Activated naive CD4-positive, alpha-beta T cell treated with anti-CD3 and anti-CD28 coated beads, Interleukin-2, amount 50 U/mL, for 24 hours (primary cell): ENCODE measurements around the gene LRRC3C.
"Not testable (repeated sequence)": the region's sequence is repeated elsewhere in the genome, so short reads cannot be mapped to it uniquely, and the experiment has no call there.

Experiments
- H3K27ac Mint-ChIP-seq: one replicate; pipeline ENCODE4 v1.8.0; 2021; ENCODE audit warnings: mild to moderate bottlenecking, mixed read lengths
- H3K27me3 Mint-ChIP-seq: one replicate; pipeline ENCODE4 v1.8.0; 2021; ENCODE audit warnings: mixed read lengths
- H3K36me3 Mint-ChIP-seq: one replicate; pipeline ENCODE4 v1.8.0; 2021; ENCODE audit warnings: mixed read lengths
- H3K4me1 Mint-ChIP-seq: one replicate; pipeline ENCODE4 v1.8.0; 2021; ENCODE audit warnings: mixed read lengths
- H3K4me3 Mint-ChIP-seq: one replicate; pipeline ENCODE4 v1.8.0; 2021; ENCODE audit warnings: mild to moderate bottlenecking, mixed read lengths
- H3K9me3 Mint-ChIP-seq: one replicate; pipeline ENCODE4 v1.8.0; 2021; ENCODE audit warnings: mixed read lengths

LRRC3C gene

GRCh38 chr17:39934324-39934723, 6.8 kb downstream of the LRRC3C start:
- H3K4me1 Mint-ChIP-seq = peaks cover 3% of the 10 kb centered on the region
- H3K27ac Mint-ChIP-seq = no peak overlapping the region
- no peaks in the 10 kb centered on the region for H3K27me3 Mint-ChIP-seq
- peaks cover 1% of the 10 kb centered on the region for H3K36me3 Mint-ChIP-seq
- H3K9me3 Mint-ChIP-seq = no peaks in the 10 kb centered on the region
- H3K4me3 Mint-ChIP-seq = no peak overlapping the region

- Mint-ChIP-seq H3K9me3 (no peaks in the 10 kb centered on the region), H3K27ac (no peak overlapping the region), H3K27me3 (no peaks in the 10 kb centered on the region), H3K36me3 (peaks cover 1% of the 10 kb centered on the region), H3K4me3 (no peak overlapping the region), H3K4me1 (peaks cover 12% of the 10 kb centered on the region)
These were observed 8.4 kb downstream of the LRRC3C start for GRCh38 chr17:39935909-39936308.

GRCh38 chr17:39937447-39937846, 9.9 kb downstream of the LRRC3C start:
- H3K27ac Mint-ChIP-seq = no peak overlapping the region
- H3K27me3 Mint-ChIP-seq = no peaks in the 10 kb centered on the region
- H3K4me3 Mint-ChIP-seq = no peak overlapping the region
- no peaks in the 10 kb centered on the region for H3K36me3 Mint-ChIP-seq
- H3K9me3 Mint-ChIP-seq = no peaks in the 10 kb centered on the region
- H3K4me1 Mint-ChIP-seq = peaks cover 16% of the 10 kb centered on the region

GRCh38 chr17:39938140-39938869, 10.8 kb downstream of the LRRC3C start:
- no peaks in the 10 kb centered on the region for H3K36me3 Mint-ChIP-seq
- H3K9me3 Mint-ChIP-seq = no peaks in the 10 kb centered on the region
- no peak overlapping the region for H3K4me3 Mint-ChIP-seq
- no peak overlapping the region for H3K27ac Mint-ChIP-seq
- H3K4me1 Mint-ChIP-seq = peaks cover 16% of the 10 kb centered on the region
- no peaks in the 10 kb centered on the region for H3K27me3 Mint-ChIP-seq

GRCh38 chr17:39939106-39939505, 11.6 kb downstream of the LRRC3C start:
- H3K27me3 Mint-ChIP-seq = no peaks in the 10 kb centered on the region
- H3K9me3 Mint-ChIP-seq = no peaks in the 10 kb centered on the region
- H3K36me3 Mint-ChIP-seq = no peaks in the 10 kb centered on the region
- no peak overlapping the region for H3K27ac Mint-ChIP-seq
- H3K4me1 Mint-ChIP-seq = peaks cover 16% of the 10 kb centered on the region
- no peak overlapping the region for H3K4me3 Mint-ChIP-seq

GRCh38 chr17:39939588-39940419, 12.3 kb downstream of the LRRC3C start:
- Mint-ChIP-seq H3K27ac (no peak overlapping the region), H3K27me3 (no peaks in the 10 kb centered on the region), H3K4me3 (no peak overlapping the region), H3K36me3 (no peaks in the 10 kb centered on the region), H3K4me1 (peaks cover 16% of the 10 kb centered on the region), H3K9me3 (no peaks in the 10 kb centered on the region)

GRCh38 chr17:39943702-39944392, 16.3 kb downstream of the LRRC3C start:
- Mint-ChIP-seq H3K4me3 (no peak overlapping the region), H3K36me3 (no peaks in the 10 kb centered on the region), H3K9me3 (no peaks in the 10 kb centered on the region), H3K27ac (no peak overlapping the region), H3K4me1 (peaks cover 25% of the 10 kb centered on the region), H3K27me3 (no peaks in the 10 kb centered on the region)

GRCh38 chr17:39944393-39944711, 16.8 kb downstream of the LRRC3C start:
- Mint-ChIP-seq H3K9me3 (no peaks in the 10 kb centered on the region), H3K36me3 (no peaks in the 10 kb centered on the region), H3K4me1 (peaks cover 23% of the 10 kb centered on the region), H3K27me3 (no peaks in the 10 kb centered on the region), H3K4me3 (no peak overlapping the region), H3K27ac (no peak overlapping the region)

- Mint-ChIP-seq H3K4me1 (peaks cover 17% of the 10 kb centered on the region), H3K27ac (no peak overlapping the region), H3K27me3 (no peaks in the 10 kb centered on the region), H3K36me3 (no peaks in the 10 kb centered on the region), H3K9me3 (no peaks in the 10 kb centered on the region), H3K4me3 (no peak overlapping the region)
These were observed 19.2 kb downstream of the LRRC3C start for GRCh38 chr17:39946551-39947330.

GRCh38 chr17:39948489-39948828, 20.9 kb downstream of the LRRC3C start:
- H3K4me1 Mint-ChIP-seq = peaks cover 26% of the 10 kb centered on the region
- not testable (repeated sequence) for H3K27me3 Mint-ChIP-seq, H3K36me3 Mint-ChIP-seq, H3K27ac Mint-ChIP-seq, H3K9me3 Mint-ChIP-seq, H3K4me3 Mint-ChIP-seq

GRCh38 chr17:39949028-39949427, 21.5 kb downstream of the LRRC3C start:
- Mint-ChIP-seq H3K4me1 (peaks cover 28% of the 10 kb centered on the region), H3K27ac (no peak overlapping the region), H3K4me3 (no peak overlapping the region), H3K9me3 (no peaks in the 10 kb centered on the region), H3K27me3 (no peaks in the 10 kb centered on the region), H3K36me3 (no peaks in the 10 kb centered on the region)

- H3K36me3 Mint-ChIP-seq = no peaks in the 10 kb centered on the region
- peak overlapping the region; percentile 18 for H3K27ac Mint-ChIP-seq
- H3K4me1 Mint-ChIP-seq = peaks cover 28% of the 10 kb centered on the region
- H3K4me3 Mint-ChIP-seq = no peak overlapping the region
- no peaks in the 10 kb centered on the region for H3K27me3 Mint-ChIP-seq
- H3K9me3 Mint-ChIP-seq = no peaks in the 10 kb centered on the region
These were observed 23.4 kb downstream of the LRRC3C start for GRCh38 chr17:39950871-39951348.

GRCh38 chr17:39951924-39952679, 24.6 kb downstream of the LRRC3C start:
- H3K4me3 Mint-ChIP-seq = peak overlapping the region; percentile 68
- no peaks in the 10 kb centered on the region for H3K9me3 Mint-ChIP-seq
- no peaks in the 10 kb centered on the region for H3K36me3 Mint-ChIP-seq
- H3K4me1 Mint-ChIP-seq = peaks cover 28% of the 10 kb centered on the region
- H3K27me3 Mint-ChIP-seq = no peaks in the 10 kb centered on the region
- H3K27ac Mint-ChIP-seq = peak overlapping the region; percentile 80

- H3K4me3 Mint-ChIP-seq = peak overlapping the region; percentile 77
These were observed 25.3 kb downstream of the LRRC3C start for GRCh38 chr17:39952680-39953470.

More at GRCh38 chr17:39952680-39953470, 25.3 kb downstream of the LRRC3C start:
- no peaks in the 10 kb centered on the region for H3K9me3 Mint-ChIP-seq
- no peaks in the 10 kb centered on the region for H3K27me3 Mint-ChIP-seq
- no peaks in the 10 kb centered on the region for H3K36me3 Mint-ChIP-seq
- peak overlapping the region; percentile 80 for H3K27ac Mint-ChIP-seq
- H3K4me1 Mint-ChIP-seq = peaks cover 21% of the 10 kb centered on the region
